Thyroid gland (tissue), 4 donors: ENCODE results near the gene LRMDA.

Source experiments
- POLR2A ChIP-seq, 2 donors: fragments of 450-650 bp; IDR thresholded peaks; one replicate each; pipeline ENCODE4 v1.6.1; 2017; ENCODE audit warnings: antibody characterized with exemption in 2 of 2, mild to moderate bottlenecking in 2 of 2, moderate library complexity in 1 of 2
- TF ChIP-seq, protein P1 (sequence below), 6 experiments: fragments of 200-600 bp in 3 of 6; fragments of 450-650 bp in 3 of 6; sonication (generic) in 3 of 6; IDR thresholded peaks; one replicate each; pipeline ENCODE4 v1.5.1; 2016 to 2019; ENCODE audit warnings: antibody characterized with exemption in 6 of 6, mild to moderate bottlenecking in 2 of 6, inconsistent platforms in 1 of 6, moderate library complexity in 1 of 6

DNA sequence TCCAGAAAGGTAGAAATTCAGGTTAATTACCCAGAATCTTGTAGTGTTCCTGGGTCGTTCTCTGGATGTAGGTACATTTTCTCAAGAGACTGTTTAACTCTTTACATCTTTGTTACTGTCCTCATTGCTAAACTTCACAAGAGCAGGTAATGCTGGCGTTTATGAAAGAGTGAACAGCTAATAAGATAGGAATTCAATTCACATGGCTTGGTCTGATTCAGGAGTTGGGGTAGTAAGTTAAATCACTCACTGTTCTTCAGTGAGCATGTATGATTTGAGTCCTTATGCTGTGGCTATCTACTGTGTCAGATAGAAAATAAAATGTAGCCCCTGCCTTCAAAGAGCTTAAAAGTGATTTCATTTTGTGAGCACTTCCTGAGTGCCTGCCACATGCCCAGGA lies 480.0 kb downstream of the LRMDA start:
- TF ChIP-seq, protein P1, sequence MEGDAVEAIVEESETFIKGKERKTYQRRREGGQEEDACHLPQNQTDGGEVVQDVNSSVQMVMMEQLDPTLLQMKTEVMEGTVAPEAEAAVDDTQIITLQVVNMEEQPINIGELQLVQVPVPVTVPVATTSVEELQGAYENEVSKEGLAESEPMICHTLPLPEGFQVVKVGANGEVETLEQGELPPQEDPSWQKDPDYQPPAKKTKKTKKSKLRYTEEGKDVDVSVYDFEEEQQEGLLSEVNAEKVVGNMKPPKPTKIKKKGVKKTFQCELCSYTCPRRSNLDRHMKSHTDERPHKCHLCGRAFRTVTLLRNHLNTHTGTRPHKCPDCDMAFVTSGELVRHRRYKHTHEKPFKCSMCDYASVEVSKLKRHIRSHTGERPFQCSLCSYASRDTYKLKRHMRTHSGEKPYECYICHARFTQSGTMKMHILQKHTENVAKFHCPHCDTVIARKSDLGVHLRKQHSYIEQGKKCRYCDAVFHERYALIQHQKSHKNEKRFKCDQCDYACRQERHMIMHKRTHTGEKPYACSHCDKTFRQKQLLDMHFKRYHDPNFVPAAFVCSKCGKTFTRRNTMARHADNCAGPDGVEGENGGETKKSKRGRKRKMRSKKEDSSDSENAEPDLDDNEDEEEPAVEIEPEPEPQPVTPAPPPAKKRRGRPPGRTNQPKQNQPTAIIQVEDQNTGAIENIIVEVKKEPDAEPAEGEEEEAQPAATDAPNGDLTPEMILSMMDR (IDR thresholded peaks at IDR 0.05), result no peak
- no peak for TF ChIP-seq POLR2A (IDR thresholded peaks at IDR 0.05)
